SK-N-SH treated with all-trans-retinoic acid at 6 μM for 48 hours (cell line): ENCODE results near the gene BLOC1S2.

ENCODE experiments used
- ATAC-seq: fragments of 200-7000 bp; cut with Tn5 transposase; 3 replicates; pipeline ENCODE4 v1.9.1; 2020; ENCODE audit warnings: mild to moderate bottlenecking, moderate library complexity
- ARNTL ChIP-seq: fragments of 450-650 bp; formaldehyde crosslinking; IDR thresholded peaks from 2 replicates; pipeline ENCODE4 v1.5.0; 2020; ENCODE audit warnings: low read depth, mild to moderate bottlenecking, moderate library complexity, borderline replicate concordance
- BACH2 ChIP-seq: fragments of 250-450 bp; sonication (Bioruptor Pico); IDR thresholded peaks from 2 replicates; pipeline ENCODE4 v1.9.0; 2021; ENCODE audit warnings: mild to moderate bottlenecking, borderline replicate concordance
- CSDC2 ChIP-seq: fragments of 250-450 bp; sonication (Bioruptor Pico); IDR thresholded peaks from 2 replicates; pipeline ENCODE4 v1.5.0; 2020; ENCODE audit warnings: mild to moderate bottlenecking, moderate library complexity
- ESRRG ChIP-seq: fragments of 250-450 bp; sonication (Bioruptor Pico); IDR thresholded peaks from 2 replicates; pipeline ENCODE4 v1.6.1; 2021; ENCODE audit warnings: mild to moderate bottlenecking
- GLIS3 ChIP-seq: fragments of 250-450 bp; sonication (Bioruptor Pico); IDR thresholded peaks from 2 replicates; pipeline ENCODE4 v1.5.0; 2020; ENCODE audit warnings: mild to moderate bottlenecking, moderate library complexity
- ISL1 ChIP-seq: fragments of 250-450 bp; sonication (Bioruptor Pico); IDR thresholded peaks from 2 replicates; pipeline ENCODE4 v2.1.2; 2022; ENCODE audit warnings: mild to moderate bottlenecking, moderate library complexity
- OSR1 ChIP-seq: fragments of 250-450 bp; sonication (Bioruptor Pico); IDR thresholded peaks from 2 replicates; pipeline ENCODE4 v1.8.0; 2022; ENCODE audit warnings: moderate library complexity, mild to moderate bottlenecking, inconsistent platforms
- PATZ1 ChIP-seq: fragments of 250-450 bp; sonication (Bioruptor Pico); IDR thresholded peaks from 2 replicates; pipeline ENCODE4 v1.8.0; 2020; ENCODE audit warnings: mild to moderate bottlenecking, moderate library complexity, borderline replicate concordance
- PPARA ChIP-seq: fragments of 250-450 bp; sonication (Bioruptor Pico); IDR thresholded peaks from 2 replicates; pipeline ENCODE4 v1.5.0; 2020; ENCODE audit warnings: mild to moderate bottlenecking, borderline replicate concordance
- SNAI2 ChIP-seq: fragments of 250-450 bp; sonication (Bioruptor Pico); IDR thresholded peaks from 2 replicates; pipeline ENCODE4 v1.5.0; 2020; ENCODE audit warnings: mild to moderate bottlenecking, moderate library complexity
- TCF4 ChIP-seq: fragments of 250-450 bp; sonication (Bioruptor Pico); IDR thresholded peaks from 2 replicates; pipeline ENCODE4 v1.8.0; 2021; ENCODE audit warnings: mild to moderate bottlenecking, moderate library complexity, borderline replicate concordance
- TOX ChIP-seq: fragments of 250-450 bp; sonication (Bioruptor Pico); IDR thresholded peaks from 2 replicates; pipeline ENCODE4 v1.8.0; 2021; ENCODE audit warnings: mild to moderate bottlenecking, moderate library complexity, borderline replicate concordance
- ZC3H10 ChIP-seq: fragments of 250-450 bp; sonication (Bioruptor Pico); IDR thresholded peaks from 2 replicates; pipeline ENCODE4 v1.5.1; 2021; ENCODE audit warnings: mild to moderate bottlenecking, moderate library complexity
- ZFP3 ChIP-seq: fragments of 250-450 bp; sonication (Bioruptor Pico); IDR thresholded peaks from 2 replicates; pipeline ENCODE4 v1.5.0; 2020; ENCODE audit warnings: mild to moderate bottlenecking, moderate library complexity
- ZNF565 ChIP-seq: fragments of 450-650 bp; formaldehyde crosslinking; conservative IDR thresholded peaks from 2 replicates; pipeline ENCODE4 v1.5.0; 2020; ENCODE audit warnings: low read depth, mild to moderate bottlenecking, moderate library complexity
- ZNF70 ChIP-seq: fragments of 450-650 bp; formaldehyde crosslinking; IDR thresholded peaks from 2 replicates; pipeline ENCODE4 v1.5.0; 2020; ENCODE audit warnings: mild to moderate bottlenecking, moderate library complexity
- ZNF8 ChIP-seq: fragments of 450-650 bp; formaldehyde crosslinking; IDR thresholded peaks from 2 replicates; pipeline ENCODE4 v1.5.0; 2020; ENCODE audit warnings: mild to moderate bottlenecking, moderate library complexity
- TF ChIP-seq, protein P1 (sequence below): fragments of 250-450 bp; sonication (Bioruptor Pico); IDR thresholded peaks from 2 replicates; pipeline ENCODE4 v1.5.1; 2021; ENCODE audit warnings: mild to moderate bottlenecking, moderate library complexity
- TF ChIP-seq, protein P2 (sequence below): fragments of 250-450 bp; sonication (Bioruptor Pico); IDR thresholded peaks from 2 replicates; pipeline ENCODE4 v1.5.0; 2020; ENCODE audit warnings: mild to moderate bottlenecking, moderate library complexity
- TF ChIP-seq, protein P3 (sequence below): fragments of 250-450 bp; sonication (Bioruptor Pico); IDR thresholded peaks from 2 replicates; pipeline ENCODE4 v1.5.1; 2020; ENCODE audit warnings: low read depth, mild to moderate bottlenecking, moderate library complexity
- TF ChIP-seq, protein P4 (sequence below): fragments of 250-450 bp; sonication (Bioruptor Pico); IDR thresholded peaks from 2 replicates; pipeline ENCODE4 v1.8.0; 2021; ENCODE audit warnings: low read depth, mild to moderate bottlenecking, moderate library complexity, borderline replicate concordance

BLOC1S2 gene

GRCh38 chr10:100297242-100297641, 10.8 kb upstream of the BLOC1S2 start:
- no peak for ATAC-seq

GRCh38 chr10:100293066-100293465, 6.6 kb upstream of the BLOC1S2 start:
- no peak for ATAC-seq
- no peak for TF ChIP-seq ZNF8
- TF ChIP-seq, protein P1, sequence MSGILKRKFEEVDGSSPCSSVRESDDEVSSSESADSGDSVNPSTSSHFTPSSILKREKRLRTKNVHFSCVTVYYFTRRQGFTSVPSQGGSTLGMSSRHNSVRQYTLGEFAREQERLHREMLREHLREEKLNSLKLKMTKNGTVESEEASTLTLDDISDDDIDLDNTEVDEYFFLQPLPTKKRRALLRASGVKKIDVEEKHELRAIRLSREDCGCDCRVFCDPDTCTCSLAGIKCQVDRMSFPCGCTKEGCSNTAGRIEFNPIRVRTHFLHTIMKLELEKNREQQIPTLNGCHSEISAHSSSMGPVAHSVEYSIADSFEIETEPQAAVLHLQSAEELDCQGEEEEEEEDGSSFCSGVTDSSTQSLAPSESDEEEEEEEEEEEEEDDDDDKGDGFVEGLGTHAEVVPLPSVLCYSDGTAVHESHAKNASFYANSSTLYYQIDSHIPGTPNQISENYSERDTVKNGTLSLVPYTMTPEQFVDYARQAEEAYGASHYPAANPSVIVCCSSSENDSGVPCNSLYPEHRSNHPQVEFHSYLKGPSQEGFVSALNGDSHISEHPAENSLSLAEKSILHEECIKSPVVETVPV (CRISPR knock-in tag) = no peak
- no peak for TF ChIP-seq PPARA (CRISPR knock-in tag)
- no peak for TF ChIP-seq BACH2
- TF ChIP-seq, protein P2, sequence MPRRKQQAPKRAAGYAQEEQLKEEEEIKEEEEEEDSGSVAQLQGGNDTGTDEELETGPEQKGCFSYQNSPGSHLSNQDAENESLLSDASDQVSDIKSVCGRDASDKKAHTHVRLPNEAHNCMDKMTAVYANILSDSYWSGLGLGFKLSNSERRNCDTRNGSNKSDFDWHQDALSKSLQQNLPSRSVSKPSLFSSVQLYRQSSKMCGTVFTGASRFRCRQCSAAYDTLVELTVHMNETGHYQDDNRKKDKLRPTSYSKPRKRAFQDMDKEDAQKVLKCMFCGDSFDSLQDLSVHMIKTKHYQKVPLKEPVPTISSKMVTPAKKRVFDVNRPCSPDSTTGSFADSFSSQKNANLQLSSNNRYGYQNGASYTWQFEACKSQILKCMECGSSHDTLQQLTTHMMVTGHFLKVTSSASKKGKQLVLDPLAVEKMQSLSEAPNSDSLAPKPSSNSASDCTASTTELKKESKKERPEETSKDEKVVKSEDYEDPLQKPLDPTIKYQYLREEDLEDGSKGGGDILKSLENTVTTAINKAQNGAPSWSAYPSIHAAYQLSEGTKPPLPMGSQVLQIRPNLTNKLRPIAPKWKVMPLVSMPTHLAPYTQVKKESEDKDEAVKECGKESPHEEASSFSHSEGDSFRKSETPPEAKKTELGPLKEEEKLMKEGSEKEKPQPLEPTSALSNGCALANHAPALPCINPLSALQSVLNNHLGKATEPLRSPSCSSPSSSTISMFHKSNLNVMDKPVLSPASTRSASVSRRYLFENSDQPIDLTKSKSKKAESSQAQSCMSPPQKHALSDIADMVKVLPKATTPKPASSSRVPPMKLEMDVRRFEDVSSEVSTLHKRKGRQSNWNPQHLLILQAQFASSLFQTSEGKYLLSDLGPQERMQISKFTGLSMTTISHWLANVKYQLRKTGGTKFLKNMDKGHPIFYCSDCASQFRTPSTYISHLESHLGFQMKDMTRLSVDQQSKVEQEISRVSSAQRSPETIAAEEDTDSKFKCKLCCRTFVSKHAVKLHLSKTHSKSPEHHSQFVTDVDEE (CRISPR knock-in tag) = no peak
- TF ChIP-seq ZC3H10 = no peak
- TF ChIP-seq, protein P3, sequence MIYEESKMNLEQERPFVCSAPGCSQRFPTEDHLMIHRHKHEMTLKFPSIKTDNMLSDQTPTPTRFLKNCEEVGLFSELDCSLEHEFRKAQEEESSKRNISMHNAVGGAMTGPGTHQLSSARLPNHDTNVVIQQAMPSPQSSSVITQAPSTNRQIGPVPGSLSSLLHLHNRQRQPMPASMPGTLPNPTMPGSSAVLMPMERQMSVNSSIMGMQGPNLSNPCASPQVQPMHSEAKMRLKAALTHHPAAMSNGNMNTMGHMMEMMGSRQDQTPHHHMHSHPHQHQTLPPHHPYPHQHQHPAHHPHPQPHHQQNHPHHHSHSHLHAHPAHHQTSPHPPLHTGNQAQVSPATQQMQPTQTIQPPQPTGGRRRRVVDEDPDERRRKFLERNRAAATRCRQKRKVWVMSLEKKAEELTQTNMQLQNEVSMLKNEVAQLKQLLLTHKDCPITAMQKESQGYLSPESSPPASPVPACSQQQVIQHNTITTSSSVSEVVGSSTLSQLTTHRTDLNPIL (CRISPR knock-in tag) = no peak
- no peak for TF ChIP-seq TOX (CRISPR knock-in tag)
- TF ChIP-seq PATZ1 = no peak
- TF ChIP-seq TCF4 (CRISPR knock-in tag) = no peak
- TF ChIP-seq ZNF70 (CRISPR knock-in tag) = no peak
- TF ChIP-seq ZNF565 = no peak
- TF ChIP-seq ISL1 = no peak
- TF ChIP-seq ARNTL (CRISPR knock-in tag) = no peak
- no peak for TF ChIP-seq SNAI2 (CRISPR knock-in tag)
- TF ChIP-seq, protein P4, sequence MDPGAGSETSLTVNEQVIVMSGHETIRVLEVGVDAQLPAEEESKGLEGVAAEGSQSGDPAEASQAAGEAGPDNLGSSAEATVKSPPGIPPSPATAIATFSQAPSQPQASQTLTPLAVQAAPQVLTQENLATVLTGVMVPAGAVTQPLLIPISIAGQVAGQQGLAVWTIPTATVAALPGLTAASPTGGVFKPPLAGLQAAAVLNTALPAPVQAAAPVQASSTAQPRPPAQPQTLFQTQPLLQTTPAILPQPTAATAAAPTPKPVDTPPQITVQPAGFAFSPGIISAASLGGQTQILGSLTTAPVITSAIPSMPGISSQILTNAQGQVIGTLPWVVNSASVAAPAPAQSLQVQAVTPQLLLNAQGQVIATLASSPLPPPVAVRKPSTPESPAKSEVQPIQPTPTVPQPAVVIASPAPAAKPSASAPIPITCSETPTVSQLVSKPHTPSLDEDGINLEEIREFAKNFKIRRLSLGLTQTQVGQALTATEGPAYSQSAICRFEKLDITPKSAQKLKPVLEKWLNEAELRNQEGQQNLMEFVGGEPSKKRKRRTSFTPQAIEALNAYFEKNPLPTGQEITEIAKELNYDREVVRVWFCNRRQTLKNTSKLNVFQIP = no peak

More at GRCh38 chr10:100297242-100297641, 10.8 kb upstream of the BLOC1S2 start:
- TF ChIP-seq CSDC2 (CRISPR knock-in tag) (no peak), ARNTL (CRISPR knock-in tag) (no peak), BACH2 (no peak), ZNF565 (no peak), ZNF8 (no peak), ESRRG (no peak), GLIS3 (no peak), ZFP3 (no peak), PPARA (CRISPR knock-in tag) (no peak), ISL1 (no peak), ZNF70 (CRISPR knock-in tag) (no peak), OSR1 (no peak)
- TF ChIP-seq, protein P1 (CRISPR knock-in tag) = no peak
- TF ChIP-seq, protein P2 (CRISPR knock-in tag) = no peak
- TF ChIP-seq, protein P4 = no peak
